Stimulated activated CD8-positive, alpha-beta memory T cell treated with anti-CD3 and anti-CD28 coated beads, Interleukin-4, amount 100 ng/mL, for 24 hours (primary cell): ENCODE measurements around the gene KRT2.

Source experiments
- DNase-seq: peaks from one replicate; pipeline ENCODE4 v3.0.0-alpha.2; 2020; ENCODE audit warnings: low read depth

KRT2 gene

DNA sequence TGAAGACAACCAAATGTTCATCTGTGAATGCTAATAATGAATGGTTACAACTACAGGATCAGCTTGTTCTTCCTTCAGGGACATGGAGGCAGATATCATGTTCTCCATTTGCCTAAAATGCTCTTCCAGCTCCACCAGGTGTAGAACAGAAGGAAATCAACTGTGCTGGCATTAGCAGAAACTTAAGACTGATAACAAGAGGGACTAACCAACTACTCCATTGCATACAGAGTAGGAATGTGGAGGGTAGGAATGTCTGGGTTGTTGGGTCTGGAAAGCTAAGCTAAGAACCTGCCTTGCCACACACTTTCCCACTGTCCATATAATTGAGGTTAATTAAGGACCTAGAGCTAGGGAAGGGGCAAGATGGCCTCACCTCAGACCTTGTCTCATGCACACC, 11.4 kb upstream of the KRT2 start:
- DNase-seq, result no peak

DNA sequence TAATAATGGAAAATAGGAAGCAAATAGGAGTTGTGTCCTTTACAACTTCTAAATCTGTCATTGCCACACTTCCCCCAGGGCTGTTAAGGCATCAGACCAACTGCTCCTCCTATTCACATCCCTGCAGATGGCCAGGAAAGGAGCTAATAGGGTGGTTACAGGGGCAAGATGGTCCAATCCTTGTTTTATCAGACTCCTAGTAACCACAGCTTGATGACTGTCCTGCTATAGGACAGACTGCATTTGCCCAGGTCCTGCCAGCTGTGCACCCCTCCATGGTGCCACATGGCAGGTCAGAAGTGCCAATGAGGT, 10.9 kb upstream of the KRT2 start:
- DNase-seq, result no peak

DNA sequence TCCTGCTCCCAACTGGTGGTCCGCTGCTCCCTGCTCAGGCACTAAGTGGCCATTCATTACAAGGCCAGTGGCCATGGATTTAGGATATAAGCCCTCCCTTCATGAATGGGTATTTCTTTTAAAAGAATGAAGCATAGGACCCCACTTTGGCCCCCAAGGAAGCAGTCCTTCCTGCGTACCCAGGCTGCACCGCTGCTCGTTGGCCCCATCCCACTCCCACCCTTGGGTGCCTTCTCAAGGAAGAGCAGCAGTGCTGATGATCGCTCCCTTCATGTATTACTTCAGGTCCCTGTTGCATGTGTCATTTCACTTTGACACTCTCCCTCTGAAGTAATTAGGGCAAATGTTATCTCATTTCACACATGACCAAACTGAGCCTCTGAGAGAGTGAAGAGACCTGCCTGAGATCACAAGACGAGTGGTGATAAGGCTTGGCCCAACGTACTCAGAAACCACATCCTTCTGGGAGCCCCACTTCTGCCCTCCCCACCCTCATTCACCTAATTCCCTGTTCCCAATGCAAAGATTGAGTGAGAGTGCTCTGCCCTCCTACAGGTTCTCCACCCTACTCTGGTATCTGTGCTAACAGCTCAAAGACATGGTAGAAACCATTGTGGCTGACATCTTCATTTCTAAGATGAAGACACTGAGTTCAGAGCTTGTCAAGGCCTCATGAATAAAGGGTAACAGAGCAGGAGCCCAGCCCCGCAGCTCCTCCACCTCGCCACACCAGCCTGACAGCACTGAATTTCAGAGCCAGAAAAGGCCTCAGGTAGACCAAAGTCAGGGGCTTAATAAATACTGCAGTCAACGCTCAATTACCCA, 10.3 kb upstream of the KRT2 start:
- no peak for DNase-seq

DNA sequence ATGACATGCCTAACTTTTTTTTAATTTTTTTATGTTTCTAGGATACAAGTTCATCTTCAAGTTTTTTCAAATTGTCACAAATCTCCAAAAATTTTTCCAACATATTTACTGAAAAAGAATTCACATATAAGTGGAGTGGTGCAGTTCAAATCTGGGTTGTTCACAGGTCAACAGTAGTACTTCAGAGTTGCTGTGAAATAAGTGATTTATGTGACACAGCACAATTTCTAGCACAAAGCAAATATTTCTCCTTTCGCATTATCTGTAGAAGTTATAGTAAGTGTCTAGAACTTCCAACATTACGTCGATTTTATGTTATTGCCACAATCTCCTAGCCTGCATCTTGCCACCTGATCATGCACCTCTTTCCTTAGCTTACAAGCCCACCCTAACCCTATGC, 9.7 kb upstream of the KRT2 start:
- no peak for DNase-seq

DNA sequence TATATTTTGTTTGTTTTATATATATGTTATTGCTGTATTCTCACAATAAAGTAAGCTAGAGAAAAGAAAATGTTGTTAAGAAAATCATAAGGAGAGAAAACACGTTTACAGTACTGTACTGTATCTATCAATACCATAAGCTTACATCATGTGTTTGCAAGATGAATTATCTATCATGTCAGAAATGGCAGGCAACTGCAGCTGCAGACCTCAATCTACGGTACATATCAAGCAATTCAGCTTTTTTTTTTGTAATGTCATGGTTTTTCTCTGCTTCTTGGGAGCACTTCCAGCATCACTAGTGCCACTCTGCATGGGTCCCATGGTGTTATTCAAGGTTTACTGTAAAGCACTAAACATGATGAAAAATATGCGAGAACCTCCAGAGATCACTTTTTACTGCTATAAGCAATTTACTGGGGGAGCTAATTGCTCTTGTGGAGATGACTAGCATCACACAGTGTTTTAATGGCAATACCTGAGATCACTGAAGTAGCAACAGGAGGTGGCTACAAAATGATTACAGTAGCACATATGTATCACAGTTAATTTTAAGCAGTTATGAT, 9.0 kb upstream of the KRT2 start:
- no peak for DNase-seq

DNA sequence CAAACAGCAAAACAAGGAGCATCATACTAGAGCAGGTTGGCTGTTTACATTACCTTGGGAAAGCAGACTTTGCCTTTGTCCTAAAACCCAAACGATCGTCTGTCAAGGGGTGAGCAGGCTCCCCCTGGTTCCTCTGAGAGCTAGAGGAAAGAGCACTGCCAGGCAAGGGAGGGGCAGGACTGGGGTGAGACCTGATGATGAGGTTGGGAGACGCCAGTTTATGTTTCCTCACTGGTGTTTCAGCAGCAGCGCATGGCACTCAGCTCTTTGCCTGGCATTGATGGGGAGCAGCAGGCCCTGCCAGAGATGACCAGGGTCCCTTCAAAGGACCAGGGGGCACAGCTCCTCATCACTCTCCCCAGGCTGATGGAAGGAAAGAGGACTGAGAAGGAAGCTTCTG, 7.9 kb upstream of the KRT2 start:
- no peak for DNase-seq

DNA sequence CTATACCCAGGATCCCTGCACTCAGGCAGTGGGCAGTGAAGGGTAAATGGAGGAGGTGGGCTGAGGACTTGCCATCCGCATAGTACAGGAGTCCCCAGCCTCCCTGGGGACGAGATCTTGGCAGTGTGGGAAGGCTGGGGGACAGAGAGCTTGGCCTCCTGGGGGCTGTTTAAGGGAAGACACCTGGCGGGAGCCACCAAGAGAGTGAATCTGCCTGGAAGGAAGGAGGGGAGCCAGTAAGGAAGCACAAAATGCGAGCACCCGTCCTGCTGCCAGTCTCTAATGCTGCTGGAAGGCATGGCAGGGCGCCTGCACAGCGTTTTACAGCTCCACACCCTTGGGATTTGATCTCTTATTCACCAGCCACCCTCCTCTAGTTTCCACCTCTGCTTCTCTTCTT, 7.4 kb upstream of the KRT2 start:
- DNase-seq, result no peak

DNA sequence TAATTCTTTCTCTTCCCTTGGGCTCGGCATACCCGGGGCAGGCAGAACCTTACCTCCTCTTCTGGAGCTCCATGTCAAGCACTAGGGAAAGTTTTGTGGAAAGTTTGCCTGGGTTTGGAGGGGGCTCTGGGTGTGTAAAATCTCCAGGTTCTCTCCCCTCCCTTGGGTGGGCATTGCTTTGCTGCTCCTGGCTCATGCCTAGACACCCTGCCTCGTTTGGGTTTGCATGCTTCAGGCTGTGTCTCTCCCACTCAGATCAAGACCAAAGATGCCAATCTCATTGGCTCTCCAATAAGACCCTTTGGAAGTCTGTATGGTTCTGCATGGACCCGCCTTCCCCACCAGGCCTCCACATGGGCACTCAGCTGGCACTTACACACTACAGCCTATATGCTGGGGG, 6.2 kb upstream of the KRT2 start:
- DNase-seq, result no peak

DNA sequence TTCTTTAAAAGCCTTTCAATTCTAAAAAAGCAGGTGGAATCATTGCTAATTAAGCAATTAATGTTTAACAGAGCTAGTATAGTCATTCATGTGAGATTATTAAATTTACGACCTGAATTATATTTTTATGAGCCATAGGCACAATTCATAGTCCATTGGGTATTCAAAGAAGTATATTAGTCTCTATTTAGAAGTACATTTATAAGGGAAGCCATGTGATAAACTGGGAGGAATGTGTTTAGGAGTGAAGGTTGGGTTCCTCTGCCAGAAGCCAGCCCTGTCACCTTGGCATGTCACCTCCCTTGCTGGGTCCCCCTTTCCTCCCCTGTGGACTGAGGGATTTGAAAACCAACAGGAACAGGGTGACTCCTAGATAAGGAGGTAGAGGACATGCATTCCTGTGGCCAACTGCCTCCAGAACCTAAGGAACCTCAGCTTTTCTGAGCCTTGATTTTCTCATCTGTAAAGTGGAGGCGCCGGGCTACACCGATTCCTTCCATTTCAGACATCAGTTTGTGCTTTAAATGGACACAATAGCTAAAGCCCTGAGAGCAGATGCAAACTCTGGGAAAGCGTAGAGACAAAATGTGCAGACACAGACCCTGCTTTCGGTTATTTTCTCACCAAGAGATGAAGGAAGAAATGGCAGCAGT, 5.4 kb upstream of the KRT2 start:
- no peak for DNase-seq

DNA sequence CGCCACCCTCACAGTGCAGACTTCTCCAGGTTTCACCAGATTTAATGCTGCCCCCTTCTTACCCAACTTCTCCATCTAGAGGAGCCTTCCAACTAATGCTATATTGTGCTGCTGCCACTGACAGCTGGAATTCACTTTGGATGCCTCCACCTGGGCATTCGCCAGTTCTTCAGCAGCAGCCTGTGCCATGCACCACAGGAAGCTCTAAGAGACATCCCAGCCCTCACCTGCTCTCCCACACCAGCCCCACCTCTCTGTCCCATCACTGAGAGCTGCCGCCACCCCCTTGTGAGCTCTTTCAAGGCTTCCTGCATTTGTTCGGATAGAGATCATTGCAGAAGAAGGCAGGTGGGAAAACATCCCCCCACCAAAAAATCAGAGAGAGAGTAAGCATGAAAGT, 4.6 kb upstream of the KRT2 start:
- DNase-seq, result no peak

DNA sequence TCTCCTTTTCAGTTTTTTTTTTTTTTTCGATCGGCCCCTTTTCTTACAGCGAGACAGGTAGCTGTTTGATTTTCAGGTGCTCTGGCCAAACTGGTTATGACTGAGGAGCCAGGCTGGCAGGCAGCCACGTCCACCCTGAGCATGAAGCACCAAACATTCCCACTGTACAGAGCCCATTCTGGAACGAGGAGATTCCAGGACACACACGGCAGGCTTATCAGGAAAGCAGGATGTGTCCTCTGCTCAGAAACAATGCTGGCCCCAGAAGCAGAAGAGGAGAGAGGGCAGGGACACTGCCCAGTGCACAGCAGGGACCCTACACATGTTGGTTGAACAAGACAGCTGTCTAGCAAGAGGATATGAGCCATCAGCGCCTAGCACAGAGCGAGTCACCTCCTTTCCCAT, 3.7 kb upstream of the KRT2 start:
- DNase-seq, result no peak

DNA sequence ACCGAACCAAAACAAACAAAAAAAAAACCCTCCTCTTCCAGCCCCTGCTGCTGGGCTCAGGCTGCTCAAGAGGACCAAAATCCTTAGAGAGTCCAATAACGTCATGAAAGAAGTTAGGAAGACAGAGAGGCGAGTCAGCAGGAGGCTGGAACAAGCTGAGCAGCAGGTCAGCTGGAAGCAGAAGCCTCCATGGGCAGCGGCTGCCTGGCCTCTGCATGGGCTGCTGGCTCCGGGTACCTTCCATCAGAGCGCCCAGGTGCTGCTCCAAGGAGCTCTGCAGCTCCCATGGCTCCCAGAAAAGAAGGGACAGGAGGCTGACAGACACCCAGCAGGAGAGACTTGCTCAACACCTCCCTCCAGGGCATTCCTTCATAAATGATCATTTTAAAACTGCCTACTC, 3.2 kb upstream of the KRT2 start:
- no peak for DNase-seq

DNA sequence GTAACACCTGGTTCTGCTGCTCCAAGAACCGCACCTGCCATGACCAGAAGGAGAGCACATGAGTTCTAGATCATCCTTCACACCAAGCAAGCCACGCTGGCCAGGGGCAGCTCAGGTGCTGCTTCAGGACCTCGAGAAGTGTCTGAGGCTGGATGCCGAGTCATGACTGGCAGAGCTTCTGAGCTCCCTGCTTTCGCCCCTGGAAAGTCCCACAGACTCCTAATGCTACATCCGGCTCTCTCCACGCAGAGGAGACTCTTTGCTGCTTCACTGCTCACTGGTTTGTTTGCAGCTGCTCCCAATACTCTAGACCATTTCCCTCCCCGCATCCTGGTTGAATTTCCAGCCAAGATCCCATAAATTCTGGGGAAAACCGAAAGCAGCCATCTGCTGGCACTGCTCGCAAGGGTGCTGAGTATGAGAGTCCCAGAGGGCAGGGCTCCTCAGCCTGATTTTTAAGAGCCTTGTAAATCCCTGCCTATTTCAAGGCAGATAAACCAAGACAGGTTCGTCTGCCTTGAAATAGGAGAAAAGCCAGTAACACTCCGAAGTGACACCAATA, 1.4 kb downstream of the KRT2 start:
- no peak for DNase-seq

DNA sequence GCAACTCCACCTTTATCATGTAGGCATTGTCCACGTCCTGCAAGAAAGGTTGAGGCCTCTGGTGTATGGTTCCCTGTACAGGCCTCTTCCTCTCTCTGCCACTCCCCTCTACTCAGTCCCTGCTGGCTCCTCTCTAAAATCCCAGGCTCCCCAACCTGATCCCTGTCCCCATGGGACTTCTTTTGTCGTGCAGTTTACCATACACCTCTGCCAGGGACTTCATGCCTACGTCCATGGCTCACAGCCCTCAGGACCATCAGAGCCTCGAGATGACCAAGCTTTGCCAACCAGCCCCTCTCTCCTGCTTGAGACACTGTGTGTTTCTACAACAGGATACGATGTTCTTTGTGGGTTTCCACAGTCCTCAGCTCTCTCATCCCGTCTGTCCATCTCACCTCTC, 2.9 kb downstream of the KRT2 start:
- no peak for DNase-seq

DNA sequence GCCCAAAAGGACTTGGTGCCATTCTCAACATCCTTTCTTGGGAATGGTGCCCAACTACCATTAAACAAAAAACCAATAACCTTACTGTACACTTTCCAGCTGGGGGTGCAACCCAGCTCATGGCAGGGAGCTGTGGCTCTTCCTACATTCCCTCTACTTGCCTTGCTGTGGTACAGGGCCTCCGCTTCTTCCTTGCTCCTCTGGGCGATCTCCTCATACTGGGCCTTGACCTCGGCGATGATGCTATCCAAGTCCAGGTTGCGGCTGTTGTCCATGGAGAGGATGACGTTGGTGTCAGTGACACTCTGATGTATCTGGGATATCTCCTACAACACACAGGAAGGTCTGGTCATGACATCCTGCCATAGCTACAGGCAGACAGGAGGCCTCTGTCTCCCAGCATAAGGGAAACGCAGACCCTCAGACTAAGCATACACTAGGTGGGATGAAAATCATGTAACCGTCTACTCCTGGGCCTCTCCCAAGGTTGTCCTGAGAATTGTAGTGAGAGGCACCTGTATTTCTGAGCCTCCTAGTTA, 3.9 kb downstream of the KRT2 start:
- DNase-seq, result no peak

DNA sequence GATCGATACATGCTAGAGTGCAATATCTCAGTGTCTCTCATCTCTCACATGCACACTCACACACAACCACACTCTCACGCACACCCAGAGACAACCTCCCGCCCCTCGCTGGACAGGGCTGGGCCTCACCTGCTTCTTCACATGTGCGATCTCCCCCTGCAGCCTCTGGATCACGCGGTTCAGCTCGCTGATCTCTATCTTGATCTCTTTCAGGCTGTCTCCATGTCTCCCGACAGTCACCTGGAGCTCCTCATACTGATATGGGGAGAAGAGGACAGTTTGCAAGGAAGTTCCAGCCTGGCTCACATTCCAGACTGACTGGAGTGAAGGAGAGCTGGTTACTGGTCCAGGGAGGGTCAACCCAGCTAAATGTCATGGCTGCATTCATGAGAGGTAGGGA, 4.4 kb downstream of the KRT2 start:
- DNase-seq, result no peak

DNA sequence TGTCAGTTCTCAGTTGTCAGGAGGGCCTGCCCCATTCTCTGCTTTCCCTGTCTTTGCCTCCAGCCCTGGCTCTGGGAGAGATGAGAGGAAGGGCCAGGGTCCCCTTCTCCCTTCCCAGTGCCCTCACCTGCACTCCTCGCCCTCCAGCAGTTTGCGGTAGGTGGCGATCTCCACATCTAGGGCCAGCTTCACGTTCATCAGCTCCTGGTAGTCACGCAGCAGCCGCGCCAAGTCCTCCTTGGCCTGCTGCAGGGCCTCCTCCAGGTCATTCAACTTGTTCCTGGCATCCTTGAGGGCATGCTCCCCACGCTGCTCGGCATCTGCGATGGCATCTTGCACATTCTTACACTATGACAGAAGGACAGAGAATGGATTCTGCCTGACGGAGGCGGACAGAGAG, 5.4 kb downstream of the KRT2 start:
- no peak for DNase-seq

DNA sequence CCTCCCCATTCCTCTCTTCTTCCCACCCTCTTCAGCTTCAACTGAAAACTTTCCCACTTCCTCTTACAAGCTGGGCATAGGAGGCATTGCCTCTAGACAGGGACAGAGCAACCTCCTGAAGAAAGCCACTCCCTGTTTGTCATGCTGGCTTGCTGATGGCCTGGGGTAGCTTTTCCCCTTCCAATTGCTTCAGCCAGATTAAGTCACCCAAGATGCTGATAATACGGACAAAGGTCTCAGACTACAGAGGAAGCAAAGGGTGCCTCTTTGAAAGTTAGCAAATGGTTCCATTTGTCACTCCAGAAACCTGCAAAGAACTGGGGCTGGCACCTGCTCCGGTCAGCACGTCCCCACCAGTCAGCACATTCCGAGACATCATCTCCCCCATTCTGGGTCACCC, 6.0 kb downstream of the KRT2 start:
- no peak for DNase-seq

DNA sequence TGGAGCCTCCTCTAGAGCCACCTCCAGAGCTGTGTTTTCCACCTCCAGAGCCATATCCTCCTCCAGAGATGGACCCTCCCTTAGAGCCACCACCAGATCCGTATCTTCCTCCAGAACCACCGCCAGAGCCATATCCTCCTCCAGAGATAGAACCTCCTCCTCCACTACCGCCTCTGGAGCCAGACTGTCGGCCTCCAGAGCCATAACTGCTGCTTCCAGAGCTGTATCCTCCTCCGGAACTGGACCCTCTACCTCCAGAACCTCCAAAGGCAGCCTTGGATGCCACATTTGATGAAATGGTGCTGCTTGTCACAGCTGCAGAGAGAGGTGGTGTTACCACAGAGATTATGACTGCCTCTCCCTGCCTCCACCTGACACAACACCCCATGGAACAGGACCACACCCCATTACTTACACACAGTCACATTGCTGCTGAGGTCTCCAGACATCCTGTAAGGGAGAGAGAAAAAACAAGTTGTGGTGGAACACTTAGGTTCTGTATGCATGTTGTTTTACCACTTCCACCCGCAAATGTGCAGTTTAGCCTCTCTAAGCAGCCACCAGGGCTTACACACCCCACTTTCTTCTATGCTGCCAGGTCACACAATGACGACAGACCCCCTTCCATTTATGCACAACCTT, 6.8 kb downstream of the KRT2 start:
- peak; percentile 15 for DNase-seq

DNA sequence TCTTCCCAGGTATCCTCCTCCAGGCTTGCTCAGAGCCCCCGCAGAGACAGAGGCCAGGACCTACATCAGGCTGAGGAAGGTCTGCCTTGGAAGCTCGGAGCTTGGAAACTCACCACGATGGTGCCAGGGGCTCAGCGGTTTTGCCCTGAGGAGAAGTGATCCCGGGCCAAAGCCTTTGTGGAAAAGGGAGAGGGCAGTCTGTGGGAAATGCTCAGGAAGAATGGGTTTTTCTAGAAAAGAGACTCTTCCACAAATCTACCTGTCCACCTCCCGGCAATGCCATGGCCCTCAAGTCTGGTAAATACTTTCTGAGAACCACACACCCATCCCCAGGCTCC, 8.0 kb downstream of the KRT2 start:
- DNase-seq, result no peak

DNA sequence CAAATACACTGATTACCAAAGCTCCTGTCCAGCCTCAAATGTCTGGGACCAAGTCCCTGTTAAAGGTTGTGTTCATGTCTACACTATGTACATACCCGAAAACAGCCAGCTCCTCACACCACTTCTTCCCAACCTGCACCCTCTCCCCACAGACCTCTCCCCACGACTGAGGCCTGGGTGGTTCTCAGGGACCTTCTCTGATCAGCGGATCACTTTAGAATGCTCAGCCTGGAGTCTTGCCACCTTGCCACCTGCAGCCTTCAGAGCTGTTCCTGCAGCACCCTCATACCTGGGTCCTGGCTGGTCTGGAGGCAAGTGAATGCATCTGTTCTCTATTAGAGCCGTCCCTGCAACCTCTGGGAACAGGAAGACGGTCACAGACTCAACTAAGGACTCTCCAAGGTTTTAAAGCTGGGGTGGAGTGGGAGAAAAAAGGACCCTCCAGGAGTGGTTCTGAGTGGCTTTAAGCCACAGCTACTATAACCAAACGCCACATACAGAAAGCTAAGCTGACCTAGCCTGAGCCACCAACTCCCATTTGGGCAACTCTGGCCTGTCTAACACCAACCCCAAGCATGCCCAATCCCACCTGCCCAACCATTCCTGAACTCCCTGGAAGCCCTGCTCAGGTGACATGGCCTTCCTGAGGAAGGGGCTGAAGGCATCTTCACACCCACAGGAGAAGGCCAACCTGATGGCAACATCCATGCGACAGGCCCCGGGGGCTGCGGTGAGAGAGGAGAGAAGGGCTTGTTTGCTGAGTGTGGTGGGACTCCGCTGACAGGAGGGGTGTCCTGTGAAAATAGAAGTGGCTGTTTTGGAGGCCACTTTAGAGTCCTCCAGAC, 8.6 kb downstream of the KRT2 start:
- no peak for DNase-seq

DNA sequence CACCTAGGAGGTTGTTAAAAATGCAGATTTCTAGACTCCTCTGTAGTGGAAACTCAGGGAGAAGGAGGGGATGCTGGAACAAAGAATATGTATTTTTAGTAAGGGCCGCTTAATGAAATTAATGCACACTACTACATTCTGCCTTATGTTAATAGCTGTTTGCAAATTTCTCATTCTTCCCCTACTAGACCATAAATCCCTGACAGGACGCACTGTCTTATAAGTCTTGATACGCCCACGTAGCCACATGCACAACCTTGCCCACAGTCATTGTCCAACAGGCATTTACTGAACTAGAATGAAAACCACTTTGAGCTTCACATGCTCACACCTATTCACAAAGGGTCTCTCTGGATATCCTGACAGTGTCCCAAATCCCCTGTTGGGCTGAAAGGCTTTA, 10.5 kb downstream of the KRT2 start:
- no peak for DNase-seq
